Mesenchymal stem cell (in vitro differentiated cells and primary cell): ENCODE measurements around the gene HRAS.

Experiments
- DNase-seq: peaks from one replicate; pipeline ENCODE4 v3.0.0-alpha.2; 2013
- H2AFZ ChIP-seq: one replicate; pipeline ENCODE4 v1.6.1; 2013; ENCODE audit warnings: low read depth, mild to moderate bottlenecking, control low read depth, inconsistent platforms, low read length, moderate library complexity
- H2AK5ac ChIP-seq: 2 replicates; pipeline ENCODE4 v1.6.1; 2013; ENCODE audit warnings: low read length, moderate library complexity, mild to moderate bottlenecking, inconsistent platforms; ENCODE audit not compliant: severe bottlenecking
- H2BK120ac ChIP-seq: one replicate; pipeline ENCODE4 v1.6.1; 2013; ENCODE audit warnings: low read depth, mild to moderate bottlenecking, inconsistent platforms, low read length, moderate library complexity
- H2BK12ac ChIP-seq, 2 experiments: one replicate each; pipeline ENCODE4 v1.6.1; 2013; ENCODE audit warnings: inconsistent platforms in 2 of 2, low read length in 2 of 2, mild to moderate bottlenecking in 2 of 2, moderate library complexity in 2 of 2, control low read depth in 1 of 2
- H2BK15ac ChIP-seq: one replicate; pipeline ENCODE4 v1.6.1; 2013; ENCODE audit warnings: mild to moderate bottlenecking, low read depth, inconsistent platforms; ENCODE audit not compliant: poor library complexity, severe bottlenecking
- H2BK5ac ChIP-seq: 2 replicates; pipeline ENCODE4 v1.6.1; 2013; ENCODE audit warnings: low read depth, mild to moderate bottlenecking, low read length, control low read depth, inconsistent platforms; ENCODE audit not compliant: poor library complexity, severe bottlenecking
- H3K14ac ChIP-seq, 2 experiments: one replicate each; pipeline ENCODE4 v1.6.1; 2013; ENCODE audit warnings: inconsistent platforms in 2 of 2, low read length in 2 of 2, control low read depth in 1 of 2, mild to moderate bottlenecking in 1 of 2, moderate library complexity in 1 of 2
- H3K18ac ChIP-seq, 2 experiments: one replicate each; pipeline ENCODE4 v1.6.1; 2013; ENCODE audit warnings: inconsistent platforms in 2 of 2, low read length in 2 of 2, control low read depth in 1 of 2, low read depth in 1 of 2, mild to moderate bottlenecking in 1 of 2
- H3K23ac ChIP-seq, 2 experiments: one replicate each; pipeline ENCODE4 v1.6.1; 2013; ENCODE audit warnings: inconsistent platforms in 2 of 2, low read length in 2 of 2, mild to moderate bottlenecking in 2 of 2, moderate library complexity in 2 of 2, control low read depth in 1 of 2
- H3K27ac ChIP-seq: 2 replicates; pipeline ENCODE4 v1.5.1; 2013; ENCODE audit warnings: mild to moderate bottlenecking, moderate library complexity, low read length, control low read depth, inconsistent platforms; ENCODE audit not compliant: poor library complexity, severe bottlenecking
- H3K27me3 ChIP-seq, 2 experiments: 2 replicates each; pipeline versions ENCODE4 v1.6.1 to v1.7.0; 2013; ENCODE audit warnings: low read length in 2 of 2, mild to moderate bottlenecking in 2 of 2, moderate library complexity in 2 of 2, control low read depth in 1 of 2, inconsistent platforms in 1 of 2; ENCODE audit not compliant: control insufficient read depth in 1 of 2, insufficient read depth in 1 of 2
- H3K36me3 ChIP-seq, 2 experiments: 2 replicates each; pipeline versions ENCODE4 v1.6.1 to v1.7.0; 2013; ENCODE audit warnings: low read length in 2 of 2, control low read depth in 1 of 2, inconsistent platforms in 1 of 2, low read depth in 1 of 2, mild to moderate bottlenecking in 1 of 2; ENCODE audit not compliant: insufficient read depth in 2 of 2, control insufficient read depth in 1 of 2
- H3K4ac ChIP-seq, 2 experiments: one replicate each; pipeline ENCODE4 v1.6.1; 2013; ENCODE audit warnings: inconsistent platforms in 2 of 2, low read length in 2 of 2, mild to moderate bottlenecking in 2 of 2, moderate library complexity in 2 of 2, control low read depth in 1 of 2, low read depth in 1 of 2
- H3K4me1 ChIP-seq: 2 replicates; pipeline ENCODE4 v1.6.1; 2013; ENCODE audit warnings: low read depth, low read length, control low read depth; ENCODE audit not compliant: control insufficient read depth, insufficient read depth
- H3K4me2 ChIP-seq: 2 replicates; pipeline ENCODE4 v1.6.1; 2013; ENCODE audit warnings: low read length, mild to moderate bottlenecking, inconsistent platforms; ENCODE audit not compliant: poor library complexity, severe bottlenecking
- H3K4me3 ChIP-seq, 2 experiments: 2 replicates each; pipeline versions ENCODE4 v1.5.1 to v1.7.0; 2013; ENCODE audit warnings: low read length in 2 of 2, mild to moderate bottlenecking in 2 of 2, control low read depth in 1 of 2, low read depth in 1 of 2; ENCODE audit not compliant: insufficient read depth in 1 of 2
- H3K79me1 ChIP-seq: replicated peaks from 2 replicates; pipeline ENCODE4 v1.6.1; 2013; ENCODE audit warnings: mild to moderate bottlenecking, control low read depth, low read length, inconsistent platforms; ENCODE audit not compliant: poor library complexity, severe bottlenecking
- H3K9ac ChIP-seq: 2 replicates; pipeline ENCODE4 v1.7.0; 2013; ENCODE audit warnings: mild to moderate bottlenecking, low read length, moderate library complexity
- H3K9me3 ChIP-seq: 2 replicates; pipeline ENCODE4 v1.7.0; 2013; ENCODE audit warnings: mild to moderate bottlenecking, low read length; ENCODE audit not compliant: control insufficient read depth
- H4K8ac ChIP-seq: one replicate; pipeline ENCODE4 v1.6.1; 2013; ENCODE audit warnings: inconsistent platforms, mild to moderate bottlenecking, low read length, moderate library complexity
- H4K91ac ChIP-seq: one replicate; pipeline ENCODE4 v1.6.1; 2013; ENCODE audit warnings: mild to moderate bottlenecking, low read length, inconsistent platforms
- WGBS: methylation state at CpG from one replicate; pipeline ENCODE4 v1.1.7; 2013; ENCODE audit warnings: mixed read lengths; 5-methylcytosine and 5-hydroxymethylcytosine counted together

HRAS gene

DNA sequence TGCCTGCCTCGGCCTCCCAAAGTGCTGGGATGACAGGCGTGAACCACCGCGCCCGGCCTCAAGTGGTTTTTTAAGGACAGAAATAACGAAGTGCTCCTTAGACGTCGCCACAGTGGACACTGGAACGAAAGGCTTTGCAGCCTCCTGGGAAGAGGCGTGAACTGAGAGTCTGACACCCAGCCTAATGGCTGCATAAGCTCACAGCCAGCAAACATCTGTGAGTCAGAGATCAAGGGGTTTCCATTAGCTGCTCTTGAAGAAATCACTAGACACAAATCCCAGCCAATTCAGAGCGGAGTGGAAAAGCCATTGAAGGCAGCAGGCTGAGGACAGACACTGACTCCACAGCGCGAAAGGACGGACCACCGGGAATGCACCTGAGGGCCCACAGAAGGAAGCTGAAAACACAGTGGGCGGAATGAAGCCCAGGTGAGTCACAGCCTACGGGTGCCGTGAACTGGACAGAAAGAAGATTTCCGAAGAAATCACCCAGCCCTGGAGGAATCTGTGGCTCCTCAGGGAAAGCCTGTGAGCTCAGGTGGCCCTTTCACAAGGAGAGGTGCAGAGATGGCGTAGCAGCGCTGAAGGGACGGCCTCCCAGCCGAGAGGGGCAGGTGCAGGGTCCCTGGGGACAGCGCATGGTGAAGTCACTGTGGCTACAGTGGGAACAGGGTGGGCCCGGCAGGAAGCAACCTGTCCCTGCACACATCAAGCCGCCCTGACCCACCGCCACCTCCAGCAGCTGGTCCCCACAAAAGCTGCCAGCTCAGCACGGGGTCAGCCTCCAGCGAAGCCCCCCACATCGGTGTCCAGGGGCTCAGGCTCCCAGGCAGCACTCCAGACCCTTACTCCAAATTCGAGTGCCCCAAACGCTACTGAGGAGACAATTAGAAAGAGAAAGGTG is 13.6 kb upstream of the HRAS start:
- Histone ChIP-seq H3K23ac (no peak overlapping the region), H2AK5ac (no peak overlapping the region), H3K9ac (no peak overlapping the region), H3K4ac (peak overlapping the region in 1 of 2 experiments; percentile 27), H3K79me1 (no peaks in the 10 kb centered on the region), H4K8ac (no peak overlapping the region), H3K27ac (no peak overlapping the region), H3K4me1 (peaks cover 7% of the 10 kb centered on the region), H2BK5ac (no peak overlapping the region), H3K4me2 (no peak overlapping the region), H2BK15ac (peak overlapping the region; percentile 54), H3K4me3 (no peak overlapping the region), H3K9me3 (no peaks in the 10 kb centered on the region), H3K36me3 (no peaks in the 10 kb centered on the region), H3K18ac (no peak overlapping the region), H2BK12ac (no peak overlapping the region), H3K14ac (no peak overlapping the region), H4K91ac (no peak overlapping the region), H3K27me3 (peaks cover 0 to 39% of the 10 kb centered on the region in 2 experiments), H2BK120ac (no peak overlapping the region), H2AFZ (no peak overlapping the region)
- peak; percentile 28 for DNase-seq
- WGBS = 84% methylated on average over 28 of the region's 32 CpGs

DNA sequence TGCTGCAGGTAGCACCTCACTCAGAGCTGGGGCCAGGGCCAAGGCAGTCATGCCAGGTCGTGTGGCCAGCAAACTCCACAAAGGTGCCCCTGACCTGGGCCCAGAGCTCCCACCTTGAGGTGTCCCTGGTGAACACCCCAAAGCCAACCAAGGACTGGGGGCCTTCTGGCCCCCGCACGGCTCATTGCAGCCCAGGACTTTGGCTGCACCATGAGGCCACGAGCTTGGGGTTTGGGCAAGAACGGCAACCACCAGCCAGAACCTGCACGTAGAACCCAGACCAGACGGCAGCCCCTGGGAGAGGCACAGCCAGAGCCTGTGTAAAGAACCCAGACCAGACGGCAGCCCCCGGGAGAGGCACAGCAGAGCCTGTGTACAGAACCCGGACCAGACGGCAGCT is 9.8 kb upstream of the HRAS start:
- Histone ChIP-seq H3K4ac (no peak overlapping the region), H3K79me1 (no peaks in the 10 kb centered on the region), H3K23ac (no peak overlapping the region), H3K9me3 (no peaks in the 10 kb centered on the region), H2BK15ac (no peak overlapping the region), H3K4me3 (no peak overlapping the region), H3K14ac (no peak overlapping the region), H2BK120ac (no peak overlapping the region), H2BK12ac (no peak overlapping the region), H4K91ac (no peak overlapping the region), H3K27ac (no peak overlapping the region), H2AK5ac (no peak overlapping the region), H3K4me1 (peaks cover 7% of the 10 kb centered on the region), H2BK5ac (no peak overlapping the region), H3K27me3 (peaks cover 0 to 15% of the 10 kb centered on the region in 2 experiments), H2AFZ (no peak overlapping the region), H3K4me2 (no peak overlapping the region), H3K18ac (no peak overlapping the region), H3K9ac (no peak overlapping the region), H3K36me3 (no peaks in the 10 kb centered on the region), H4K8ac (no peak overlapping the region)
- 91% methylated on average over 11 of the region's 11 CpGs for WGBS
- no peak for DNase-seq

DNA sequence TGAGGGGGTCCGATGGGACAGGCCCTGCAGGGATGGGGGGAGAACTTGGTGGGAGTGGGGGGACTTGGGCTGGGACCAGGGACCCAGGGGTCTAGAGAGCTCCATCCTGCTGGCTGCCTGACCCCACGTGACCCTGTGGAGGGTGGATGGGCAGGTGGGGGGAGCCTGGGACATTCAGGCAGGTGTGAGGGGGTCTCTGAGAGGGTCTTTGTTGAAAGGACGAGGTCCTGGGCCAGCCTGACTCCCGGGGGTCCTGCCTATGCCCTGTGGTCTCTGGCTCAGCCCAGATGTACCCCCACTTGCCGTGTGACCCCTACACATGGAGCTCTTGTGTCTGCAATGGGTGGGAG is 9.4 kb upstream of the HRAS start:
- Histone ChIP-seq H2BK5ac (no peak overlapping the region), H3K18ac (no peak overlapping the region), H2AK5ac (no peak overlapping the region), H3K4me1 (peaks cover 7% of the 10 kb centered on the region), H3K23ac (no peak overlapping the region), H3K4me2 (no peak overlapping the region), H2BK12ac (no peak overlapping the region), H3K9me3 (no peaks in the 10 kb centered on the region), H3K4me3 (no peak overlapping the region), H3K14ac (no peak overlapping the region), H3K79me1 (no peaks in the 10 kb centered on the region), H3K4ac (no peak overlapping the region), H3K27me3 (peaks cover 0 to 17% of the 10 kb centered on the region in 2 experiments), H2AFZ (no peak overlapping the region), H2BK15ac (no peak overlapping the region), H3K9ac (no peak overlapping the region), H2BK120ac (no peak overlapping the region), H3K36me3 (no peaks in the 10 kb centered on the region), H4K8ac (no peak overlapping the region), H3K27ac (no peak overlapping the region), H4K91ac (no peak overlapping the region)
- no peak for DNase-seq
- WGBS = 87% methylated on average over 5 of the region's 5 CpGs

DNA sequence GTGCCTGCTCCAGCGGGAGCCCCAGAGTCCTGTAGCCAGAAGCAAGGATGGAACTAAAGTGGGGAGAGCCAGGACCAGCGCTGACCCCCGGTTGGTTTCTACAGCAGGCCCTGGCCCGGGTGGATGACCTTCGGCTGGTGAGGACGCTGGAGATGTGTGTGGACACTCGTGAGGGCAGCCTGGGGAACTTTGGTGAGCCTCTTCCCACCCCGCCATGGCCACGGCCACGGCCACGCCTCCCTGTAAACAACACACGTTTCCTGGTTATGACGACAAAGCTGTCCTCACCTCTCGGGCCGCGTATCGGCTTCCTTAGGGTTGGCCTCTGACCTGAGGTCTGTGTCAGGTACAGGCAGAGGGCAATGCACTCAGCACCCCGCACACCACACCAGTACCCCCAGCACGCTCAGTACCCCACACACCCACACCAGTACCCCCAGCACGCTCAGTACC is 6.1 kb upstream of the HRAS start:
- H3K9ac ChIP-seq = no peak overlapping the region
- no peak overlapping the region for H2AFZ ChIP-seq
- no peak overlapping the region for H3K18ac ChIP-seq
- H4K8ac ChIP-seq = no peak overlapping the region
- H3K4me2 ChIP-seq = no peak overlapping the region
- no peak overlapping the region for H2BK15ac ChIP-seq
- no peak overlapping the region for H2BK12ac ChIP-seq
- no peak overlapping the region for H3K27ac ChIP-seq
- no peaks in the 10 kb centered on the region for H3K9me3 ChIP-seq
- H3K79me1 ChIP-seq = no peaks in the 10 kb centered on the region
- no peak for DNase-seq
- 94% methylated on average over 10 of the region's 20 CpGs for whole genome bisulfite sequencing
- no peak overlapping the region for H4K91ac ChIP-seq
- H3K23ac ChIP-seq = no peak overlapping the region
- no peak overlapping the region for H3K4ac ChIP-seq
- no peak overlapping the region for H2AK5ac ChIP-seq
- peaks cover 0 to 27% of the 10 kb centered on the region in 2 experiments for H3K27me3 ChIP-seq
- no peak overlapping the region for H3K14ac ChIP-seq
- peaks cover 16% of the 10 kb centered on the region for H3K4me1 ChIP-seq
- H3K4me3 ChIP-seq = no peak overlapping the region
- no peak overlapping the region for H2BK5ac ChIP-seq
- no peaks in the 10 kb centered on the region for H3K36me3 ChIP-seq
- no peak overlapping the region for H2BK120ac ChIP-seq
